ENCODE measurements around the gene CACNA2D3. TPM values are rescaled to one million over a fixed set of nuclear protein-coding genes. Genes with fewer than 3 reads are reported as not detected.

The CACNA2D3 gene
- polyA plus RNA-seq, 1 donor from 2014 or later = 26.2 TPM

DNA sequence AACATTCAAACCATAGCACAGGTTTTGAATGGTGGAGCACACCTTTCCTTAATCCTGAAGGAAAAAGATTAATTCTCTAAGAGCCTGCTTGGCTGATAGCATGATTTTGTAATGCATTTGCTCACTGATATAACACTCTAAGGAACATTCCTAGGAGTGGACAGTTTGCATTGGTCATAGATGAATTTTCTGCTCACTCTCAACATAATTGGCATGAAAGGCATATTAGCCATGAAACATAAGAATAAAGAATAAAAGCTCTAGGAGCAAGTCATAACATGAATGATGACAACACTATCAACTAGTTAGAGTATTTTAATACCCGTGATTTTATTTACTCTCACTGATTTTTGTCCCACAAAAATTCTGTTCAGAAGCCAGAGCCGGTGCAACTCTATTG lies 839.8 kb downstream of the CACNA2D3 start:
- Histone ChIP-seq H2AFZ (ENCODE audit: low read depth, low read length) (no peak overlapping the region), H3K36me3 (ENCODE audit: insufficient read depth, low read length) (no peaks in the 10 kb centered on the region)

DNA sequence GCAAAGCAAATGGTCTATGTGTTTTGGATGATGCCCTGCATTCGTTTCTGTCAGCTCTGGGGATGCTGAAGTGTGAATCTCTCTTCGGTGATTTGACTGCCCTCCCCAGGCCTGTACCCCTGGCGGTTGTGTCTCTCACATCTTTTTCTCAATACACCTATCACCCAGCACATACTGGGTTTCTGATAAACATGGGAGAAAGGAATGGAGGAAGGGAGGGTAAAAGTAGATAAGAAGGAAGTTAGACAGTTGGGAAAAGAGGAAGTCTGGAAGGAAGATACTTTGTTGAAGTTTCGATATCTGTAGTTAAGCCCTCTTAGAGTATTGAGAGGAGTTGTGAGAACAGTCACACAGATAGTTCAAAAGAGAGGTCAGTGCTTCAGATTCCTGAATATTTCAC lies 841.3 kb downstream of the CACNA2D3 start:
- Histone ChIP-seq H3K27me3 (ENCODE audit: insufficient read depth, low read depth, low read length) (no peaks in the 10 kb centered on the region), H3K79me2 (replicated peaks; ENCODE audit: insufficient read depth, low read length) (no peaks in the 10 kb centered on the region), H3F3A (ENCODE audit: insufficient read depth, low read length, poor library complexity, severe bottlenecking) (no peaks in the 10 kb centered on the region), H3K9ac (ENCODE audit: low read length) (no peak overlapping the region), H3K9me2 (ENCODE audit: insufficient read depth, low read length) (no peaks in the 10 kb centered on the region), H3K4me3 (ENCODE audit: low read length) (no peak overlapping the region), H3K36me3 (ENCODE audit: insufficient read depth, low read length) (no peaks in the 10 kb centered on the region), H3K9me3 (ENCODE audit: low read length) (no peaks in the 10 kb centered on the region), H3K27ac (ENCODE audit: low read length) (no peak overlapping the region), H3K4me2 (ENCODE audit: low read length) (no peak overlapping the region), H2AFZ (ENCODE audit: low read depth, low read length) (no peak overlapping the region), H4K20me1 (ENCODE audit: insufficient read depth) (no peaks in the 10 kb centered on the region)
- TF ChIP-seq POLR2AphosphoS5 (IDR thresholded peaks at IDR 0.05) = no peak
- no peak for TF ChIP-seq EP300 (conservative IDR thresholded peaks at IDR 0.05; ENCODE audit: poor library complexity, severe bottlenecking)
- TF ChIP-seq, protein P1, sequence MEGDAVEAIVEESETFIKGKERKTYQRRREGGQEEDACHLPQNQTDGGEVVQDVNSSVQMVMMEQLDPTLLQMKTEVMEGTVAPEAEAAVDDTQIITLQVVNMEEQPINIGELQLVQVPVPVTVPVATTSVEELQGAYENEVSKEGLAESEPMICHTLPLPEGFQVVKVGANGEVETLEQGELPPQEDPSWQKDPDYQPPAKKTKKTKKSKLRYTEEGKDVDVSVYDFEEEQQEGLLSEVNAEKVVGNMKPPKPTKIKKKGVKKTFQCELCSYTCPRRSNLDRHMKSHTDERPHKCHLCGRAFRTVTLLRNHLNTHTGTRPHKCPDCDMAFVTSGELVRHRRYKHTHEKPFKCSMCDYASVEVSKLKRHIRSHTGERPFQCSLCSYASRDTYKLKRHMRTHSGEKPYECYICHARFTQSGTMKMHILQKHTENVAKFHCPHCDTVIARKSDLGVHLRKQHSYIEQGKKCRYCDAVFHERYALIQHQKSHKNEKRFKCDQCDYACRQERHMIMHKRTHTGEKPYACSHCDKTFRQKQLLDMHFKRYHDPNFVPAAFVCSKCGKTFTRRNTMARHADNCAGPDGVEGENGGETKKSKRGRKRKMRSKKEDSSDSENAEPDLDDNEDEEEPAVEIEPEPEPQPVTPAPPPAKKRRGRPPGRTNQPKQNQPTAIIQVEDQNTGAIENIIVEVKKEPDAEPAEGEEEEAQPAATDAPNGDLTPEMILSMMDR (IDR thresholded peaks at IDR 0.05; ENCODE audit: poor library complexity, severe bottlenecking) = no peak
- TF ChIP-seq EZH2 (IDR thresholded peaks at IDR 0.05; ENCODE audit: borderline replicate concordance, insufficient read depth, low read length, poor library complexity, severe bottlenecking) = no peak
- TF ChIP-seq REST (IDR thresholded peaks at IDR 0.05; ENCODE audit: borderline replicate concordance) = no peak

More for the DNA sequence above, 839.8 kb downstream of the CACNA2D3 start:
- Histone ChIP-seq H3F3A (ENCODE audit: insufficient read depth, low read length, poor library complexity, severe bottlenecking) (no peaks in the 10 kb centered on the region), H3K4me2 (ENCODE audit: low read length) (no peak overlapping the region), H3K79me2 (replicated peaks; ENCODE audit: insufficient read depth, low read length) (no peaks in the 10 kb centered on the region), H3K9ac (ENCODE audit: low read length) (no peak overlapping the region), H3K4me3 (ENCODE audit: low read length) (no peak overlapping the region), H3K9me3 (ENCODE audit: low read length) (no peaks in the 10 kb centered on the region), H4K20me1 (ENCODE audit: insufficient read depth) (no peaks in the 10 kb centered on the region), H3K27me3 (ENCODE audit: insufficient read depth, low read depth, low read length) (no peaks in the 10 kb centered on the region), H3K9me2 (ENCODE audit: insufficient read depth, low read length) (no peaks in the 10 kb centered on the region), H3K27ac (ENCODE audit: low read length) (no peak overlapping the region)
- TF ChIP-seq RAD21 (conservative IDR thresholded peaks at IDR 0.05) (no peak), POLR2AphosphoS5 (IDR thresholded peaks at IDR 0.05) (no peak), REST (IDR thresholded peaks at IDR 0.05; ENCODE audit: borderline replicate concordance) (no peak), TAF1 (IDR thresholded peaks at IDR 0.05; ENCODE audit: low read depth) (no peak), SMC3 (conservative IDR thresholded peaks at IDR 0.05; ENCODE audit: poor library complexity) (no peak), EP300 (conservative IDR thresholded peaks at IDR 0.05; ENCODE audit: poor library complexity, severe bottlenecking) (no peak), MXI1 (conservative IDR thresholded peaks at IDR 0.05; ENCODE audit: poor library complexity, severe bottlenecking) (no peak), EZH2 (IDR thresholded peaks at IDR 0.05; ENCODE audit: borderline replicate concordance, insufficient read depth, low read length, poor library complexity, severe bottlenecking) (no peak)
- TF ChIP-seq, protein P1 (IDR thresholded peaks at IDR 0.05; ENCODE audit: poor library complexity, severe bottlenecking) = no peak

All from neural cell (in vitro differentiated cells).